ENCODE measurements around the gene OR6J1. TPM values are rescaled to one million over a fixed set of nuclear protein-coding genes. Genes with fewer than 3 reads are reported as not detected.

OR6J1 gene
- total and polyA plus RNA-seq, 2 donors (not counting 3 experiments of a cell fraction or from before 2014, with no cell fraction given) = not detected

- no peak for FAIRE-seq
Observed at GRCh38 chr14:22664261-22664660, 20.1 kb upstream of the OR6J1 start.

More at GRCh38 chr14:22664261-22664660, 20.1 kb upstream of the OR6J1 start:
- H3K9ac ChIP-seq (replicated peaks; ENCODE audit: extremely low read depth, insufficient read depth, low read length) = no peak overlapping the region
- no peak overlapping the region for H2AFZ ChIP-seq (ENCODE audit: low read depth, low read length)
- TF ChIP-seq FOS (IDR thresholded peaks at IDR 0.05; ENCODE audit: borderline replicate concordance, insufficient read depth, low read length) (no peak), GATA2 (IDR thresholded peaks at IDR 0.05; ENCODE audit: insufficient read depth, insufficient read length, low read depth, low read length) (no peak), EZH2 (IDR thresholded peaks at IDR 0.05; ENCODE audit: borderline replicate concordance, low read depth, low read length, severe bottlenecking) (no peak), POLR2A (IDR thresholded peaks at IDR 0.05; ENCODE audit: low read depth, low read length) (no peak)
- TF ChIP-seq, protein P1, sequence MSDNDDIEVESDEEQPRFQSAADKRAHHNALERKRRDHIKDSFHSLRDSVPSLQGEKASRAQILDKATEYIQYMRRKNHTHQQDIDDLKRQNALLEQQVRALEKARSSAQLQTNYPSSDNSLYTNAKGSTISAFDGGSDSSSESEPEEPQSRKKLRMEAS (IDR thresholded peaks at IDR 0.05; ENCODE audit: insufficient read depth, insufficient read length) = no peak
- TF ChIP-seq, protein P2, sequence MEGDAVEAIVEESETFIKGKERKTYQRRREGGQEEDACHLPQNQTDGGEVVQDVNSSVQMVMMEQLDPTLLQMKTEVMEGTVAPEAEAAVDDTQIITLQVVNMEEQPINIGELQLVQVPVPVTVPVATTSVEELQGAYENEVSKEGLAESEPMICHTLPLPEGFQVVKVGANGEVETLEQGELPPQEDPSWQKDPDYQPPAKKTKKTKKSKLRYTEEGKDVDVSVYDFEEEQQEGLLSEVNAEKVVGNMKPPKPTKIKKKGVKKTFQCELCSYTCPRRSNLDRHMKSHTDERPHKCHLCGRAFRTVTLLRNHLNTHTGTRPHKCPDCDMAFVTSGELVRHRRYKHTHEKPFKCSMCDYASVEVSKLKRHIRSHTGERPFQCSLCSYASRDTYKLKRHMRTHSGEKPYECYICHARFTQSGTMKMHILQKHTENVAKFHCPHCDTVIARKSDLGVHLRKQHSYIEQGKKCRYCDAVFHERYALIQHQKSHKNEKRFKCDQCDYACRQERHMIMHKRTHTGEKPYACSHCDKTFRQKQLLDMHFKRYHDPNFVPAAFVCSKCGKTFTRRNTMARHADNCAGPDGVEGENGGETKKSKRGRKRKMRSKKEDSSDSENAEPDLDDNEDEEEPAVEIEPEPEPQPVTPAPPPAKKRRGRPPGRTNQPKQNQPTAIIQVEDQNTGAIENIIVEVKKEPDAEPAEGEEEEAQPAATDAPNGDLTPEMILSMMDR (IDR thresholded peaks at IDR 0.05; ENCODE audit: extremely low read depth in 1 of 2, insufficient read depth in 1 of 2, low read depth in 1 of 2, low read length in 2 of 2) = no peak
- BruUV-seq (replicated peaks) = no TSS peak
- ChIA-PET CTCF (interaction anchor here (0.6 to 2.5 kb wide), 3 partner anchors 11 to 189 kb away, joined by 3 to 6 read pairs (median 5); no protein-coding TSS in a partner anchor), POLR2A (no interaction called here)
- H3K4me2 ChIP-seq (ENCODE audit: insufficient read depth, low read length) = no peak overlapping the region
- no peaks in the 10 kb centered on the region for H4K20me1 ChIP-seq (replicated peaks; ENCODE audit: control insufficient read depth, extremely low read depth, insufficient read depth, low read length)
- no peaks in the 10 kb centered on the region for H3K9me1 ChIP-seq (replicated peaks; ENCODE audit: control insufficient read depth, extremely low read depth, insufficient read depth, low read length)
- H3K9me3 ChIP-seq (replicated peaks; ENCODE audit: control insufficient read depth, insufficient read depth, low read length) = no peaks in the 10 kb centered on the region
- dilution Hi-C loops (cut with MboI; ENCODE audit: extremely low pct_ligation_motif_present, low sequenced_read_pairs) (no loop called here), intact Hi-C loops (cut with micrococcal nuclease) (no loop called here)
- H3K4me1 ChIP-seq (ENCODE audit: control insufficient read depth, extremely low read depth, insufficient read depth, low read length) = peaks cover 9% of the 10 kb centered on the region
- H3K36me3 ChIP-seq (ENCODE audit: control insufficient read depth in 2 of 2, extremely low read depth in 1 of 2, insufficient read depth in 2 of 2, low read length in 2 of 2) = no peaks in the 10 kb centered on the region
- no peak for DNase-seq (ENCODE audit: low read depth, low spot score)
- no peak overlapping the region for H3K27ac ChIP-seq (ENCODE audit: insufficient read depth, low read depth, low read length)
- H3K4me3 ChIP-seq (replicated peaks in 1 of 3; ENCODE audit: insufficient read depth in 1 of 3, low read depth in 1 of 3, low read length in 3 of 3) = no peak overlapping the region
- H3K79me2 ChIP-seq (ENCODE audit: control insufficient read depth, insufficient read depth, low read length) = no peaks in the 10 kb centered on the region
- no peaks in the 10 kb centered on the region for H3K27me3 ChIP-seq (ENCODE audit: control insufficient read depth in 2 of 2, insufficient read depth in 2 of 2, low read length in 2 of 2)
